ENCODE measurements around the gene PTPRG. TPM values are rescaled to one million over a fixed set of nuclear protein-coding genes. Genes with fewer than 3 reads are reported as not detected.
A peak's percentile ranks its signal among the peaks of the same experiment; 100 is the strongest.

The PTPRG gene
- total and polyA plus RNA-seq, 7 donors: 0.69 to 76.3 (median 62.7) TPM

- Histone ChIP-seq H3K27ac (peak overlapping the region; percentile 3 to 61 (median 22)), H3K36me3 (no peaks in the 10 kb centered on the region), H3K4me3 (no peak overlapping the region), H3K9me3 (no peaks in the 10 kb centered on the region), H3K4me1 (peaks cover 0 to 32% (median 19%) of the 10 kb centered on the region in 4 donors), H3K27me3 (no peaks in the 10 kb centered on the region)
- intact Hi-C loops (cut with DNase I): no loop called here
- WGBS, 2 donors: 56 to 60% methylated on average over 3 of the region's 3 CpGs
- DNase-seq: no peak
- TF ChIP-seq EP300 (IDR thresholded peaks at IDR 0.05) (no peak), CTCF (IDR thresholded peaks at IDR 0.05) (peak in 1 of 4 experiments; percentile 30)
Measured at GRCh38 chr3:62131620-62132019, 570.2 kb downstream of the PTPRG start.

- WGBS, 2 donors: 65 to 85% methylated on average over 3 of the region's 3 CpGs
- H3K36me3 ChIP-seq: no peaks in the 10 kb centered on the region
- H3K4me3 ChIP-seq: no peak overlapping the region
- no peaks in the 10 kb centered on the region for H3K27me3 ChIP-seq
- no peaks in the 10 kb centered on the region for H3K9me3 ChIP-seq
- intact Hi-C loops (cut with DNase I): no loop called here
- TF ChIP-seq POLR2A (IDR thresholded peaks at IDR 0.05) (no peak), EP300 (IDR thresholded peaks at IDR 0.05) (no peak), CTCF (IDR thresholded peaks at IDR 0.05) (no peak), POLR2AphosphoS5 (IDR thresholded peaks at IDR 0.05) (peak in 3 of 4 donors; percentile 19 to 58 (median 43))
- H3K4me1 ChIP-seq: peaks cover 0 to 32% (median 19%) of the 10 kb centered on the region in 4 donors
- DNase-seq: no peak
- H3K27ac ChIP-seq: peak overlapping the region; percentile 3 to 61 (median 32)
Measured at GRCh38 chr3:62132027-62132602, 570.7 kb downstream of the PTPRG start.

- H3K27ac ChIP-seq: no peak overlapping the region
- DNase-seq: no peak
- TF ChIP-seq POLR2AphosphoS5 (IDR thresholded peaks at IDR 0.05): peak in 1 of 4 donors; percentile 7
- no peak for TF ChIP-seq CTCF (IDR thresholded peaks at IDR 0.05)
- H3K36me3 ChIP-seq: no peaks in the 10 kb centered on the region
- intact Hi-C loops (cut with DNase I): no loop called here
- WGBS, 2 donors: 73 to 90% methylated on average over 5 of the region's 5 CpGs
- H3K4me1 ChIP-seq: peaks cover 0 to 32% (median 19%) of the 10 kb centered on the region in 4 donors
- no peaks in the 10 kb centered on the region for H3K27me3 ChIP-seq
- no peaks in the 10 kb centered on the region for H3K9me3 ChIP-seq
- no peak overlapping the region for H3K4me3 ChIP-seq
Measured at GRCh38 chr3:62133015-62133414, 571.6 kb downstream of the PTPRG start.

- Histone ChIP-seq H3K27me3 (no peaks in the 10 kb centered on the region), H3K27ac (no peak overlapping the region)
- no peak for DNase-seq
Measured at GRCh38 chr3:62134061-62134496, 572.7 kb downstream of the PTPRG start.

More at GRCh38 chr3:62134061-62134496, 572.7 kb downstream of the PTPRG start:
- 4 to 14% methylated on average over 6 of the region's 6 CpGs for WGBS, 2 donors
- H3K4me1 ChIP-seq: peaks cover 0 to 32% (median 19%) of the 10 kb centered on the region in 4 donors
- no peaks in the 10 kb centered on the region for H3K9me3 ChIP-seq
- no peaks in the 10 kb centered on the region for H3K36me3 ChIP-seq
- no peak overlapping the region for H3K4me3 ChIP-seq
- TF ChIP-seq EP300 (IDR thresholded peaks at IDR 0.05) (no peak), CTCF (IDR thresholded peaks at IDR 0.05) (no peak), POLR2A (IDR thresholded peaks at IDR 0.05) (no peak), POLR2AphosphoS5 (IDR thresholded peaks at IDR 0.05) (no peak)
- intact Hi-C loops (cut with DNase I): no loop called here
